DND-41 (cell line): Measurements from ENCODE around the gene USF3.

ENCODE experiments used
- ATAC-seq: fragments of 200-7000 bp; cut with Tn5 transposase; 3 replicates; pipeline ENCODE4 v1.9.1; 2021; ENCODE audit warnings: low read depth; ENCODE audit not compliant: insufficient read depth
- DNase-seq: peaks from one replicate; pipeline ENCODE4 v3.0.0-alpha.2; 2020
- H2AFZ ChIP-seq: 2 replicates; pipeline ENCODE4 v1.6.0; 2012; ENCODE audit warnings: low read depth, low read length
- H3K27ac ChIP-seq: 2 replicates; pipeline ENCODE4 v1.5.1; 2012; ENCODE audit warnings: low read length, inconsistent platforms
- H3K27me3 ChIP-seq: fragments of 200-600 bp; sonication (generic); 2 replicates; pipeline ENCODE4 v1.6.0; 2012; ENCODE audit warnings: low read length, mild to moderate bottlenecking, inconsistent platforms; ENCODE audit not compliant: insufficient read depth, poor library complexity
- H3K36me3 ChIP-seq: 2 replicates; pipeline ENCODE4 v1.5.1; 2012; ENCODE audit warnings: low read length, inconsistent platforms; ENCODE audit not compliant: insufficient read depth
- H3K4me1 ChIP-seq: 2 replicates; pipeline ENCODE4 v1.5.1; 2012; ENCODE audit warnings: mild to moderate bottlenecking, low read length; ENCODE audit not compliant: insufficient read depth
- H3K4me2 ChIP-seq: 2 replicates; pipeline ENCODE4 v1.6.0; 2012; ENCODE audit warnings: mild to moderate bottlenecking, moderate library complexity, low read length, inconsistent platforms; ENCODE audit not compliant: insufficient read depth
- H3K4me3 ChIP-seq, 2 experiments: fragments of 200-600 bp in 1 of 2; shearing (Covaris generic) in 1 of 2; 2 replicates each; pipeline ENCODE4 v1.5.1; 2012 to 2016; ENCODE audit warnings: inconsistent platforms in 2 of 2, low read length in 2 of 2, mild to moderate bottlenecking in 2 of 2, low read depth in 1 of 2, moderate library complexity in 1 of 2
- H3K79me2 ChIP-seq: 2 replicates; pipeline ENCODE4 v1.6.0; 2012; ENCODE audit warnings: low read length, inconsistent platforms; ENCODE audit not compliant: insufficient read depth
- H3K9ac ChIP-seq: 2 replicates; pipeline ENCODE4 v1.6.0; 2012; ENCODE audit warnings: low read depth, mild to moderate bottlenecking, inconsistent platforms, low read length, moderate library complexity
- H3K9me3 ChIP-seq: 2 replicates; pipeline ENCODE4 v1.5.1; 2012; ENCODE audit warnings: low read length, moderate library complexity, mild to moderate bottlenecking, inconsistent platforms; ENCODE audit not compliant: insufficient read depth, severe bottlenecking
- H4K20me1 ChIP-seq: 2 replicates; pipeline ENCODE4 v1.6.0; 2012; ENCODE audit warnings: low read length; ENCODE audit not compliant: insufficient read depth
- CTCF ChIP-seq: IDR thresholded peaks from 2 replicates; pipeline ENCODE4 v1.5.1; 2012; ENCODE audit warnings: borderline replicate concordance, low read length, moderate library complexity, mild to moderate bottlenecking; ENCODE audit not compliant: poor library complexity, severe bottlenecking; ENCODE audit errors: extremely low read depth
- EZH2 ChIP-seq: IDR thresholded peaks from 3 replicates; pipeline ENCODE4 v1.6.1; 2012; ENCODE audit warnings: borderline replicate concordance, low read depth, mild to moderate bottlenecking, moderate library complexity, low read length, inconsistent platforms; ENCODE audit not compliant: severe bottlenecking

Gene USF3

GRCh38 chr3:113654851-113655250 lies 41.6 kb downstream of the USF3 start:
- Histone ChIP-seq H4K20me1 (no peaks in the 10 kb centered on the region), H3K4me1 (no peaks in the 10 kb centered on the region), H3K36me3 (peaks cover 18% of the 10 kb centered on the region), H3K4me2 (no peak overlapping the region), H3K9ac (no peak overlapping the region), H3K27ac (no peak overlapping the region), H2AFZ (no peak overlapping the region), H3K9me3 (no peaks in the 10 kb centered on the region), H3K4me3 (no peak overlapping the region), H3K79me2 (no peaks in the 10 kb centered on the region), H3K27me3 (no peaks in the 10 kb centered on the region)
- ATAC-seq (no peak), DNase-seq (no peak)
- TF ChIP-seq EZH2, result no peak
- TF ChIP-seq CTCF, result no peak

GRCh38 chr3:113654310-113654709 lies 42.1 kb downstream of the USF3 start:
- Histone ChIP-seq H4K20me1 (no peaks in the 10 kb centered on the region), H3K9me3 (no peaks in the 10 kb centered on the region), H3K27ac (no peak overlapping the region), H3K36me3 (peaks cover 13% of the 10 kb centered on the region), H3K27me3 (no peaks in the 10 kb centered on the region), H3K4me3 (no peak overlapping the region), H3K9ac (no peak overlapping the region), H3K79me2 (no peaks in the 10 kb centered on the region), H2AFZ (no peak overlapping the region), H3K4me2 (no peak overlapping the region), H3K4me1 (no peaks in the 10 kb centered on the region)
- TF ChIP-seq EZH2, result no peak
- no peak for TF ChIP-seq CTCF
- ATAC-seq (no peak), DNase-seq (no peak)

- Histone ChIP-seq H3K4me1 (no peaks in the 10 kb centered on the region), H3K4me3 (no peak overlapping the region), H3K79me2 (no peaks in the 10 kb centered on the region), H4K20me1 (no peaks in the 10 kb centered on the region), H3K27me3 (no peaks in the 10 kb centered on the region), H3K9ac (no peak overlapping the region), H3K36me3 (no peaks in the 10 kb centered on the region), H3K27ac (no peak overlapping the region), H3K9me3 (peaks cover 9% of the 10 kb centered on the region), H3K4me2 (no peak overlapping the region), H2AFZ (no peak overlapping the region)
- ATAC-seq, result no peak
- DNase-seq, result no peak
- no peak for TF ChIP-seq EZH2
- TF ChIP-seq CTCF, result no peak
Observed at GRCh38 chr3:113649174-113649845, 47.1 kb downstream of the USF3 start.

- TF ChIP-seq EZH2 (no peak), CTCF (no peak)
- no peak overlapping the region for H3K27ac ChIP-seq
- no peak overlapping the region for H3K9ac ChIP-seq
- H2AFZ ChIP-seq, result no peak overlapping the region
- peaks cover 11% of the 10 kb centered on the region for H3K9me3 ChIP-seq
- H4K20me1 ChIP-seq, result no peaks in the 10 kb centered on the region
- no peak for ATAC-seq
- no peaks in the 10 kb centered on the region for H3K79me2 ChIP-seq
- DNase-seq, result no peak
- H3K36me3 ChIP-seq, result no peaks in the 10 kb centered on the region
- H3K4me2 ChIP-seq, result no peak overlapping the region
- no peak overlapping the region for H3K4me3 ChIP-seq
- H3K27me3 ChIP-seq, result no peaks in the 10 kb centered on the region
- H3K4me1 ChIP-seq, result no peaks in the 10 kb centered on the region
Observed at GRCh38 chr3:113648524-113648923, 47.9 kb downstream of the USF3 start.
